HCT116 (cell line): ENCODE data around the gene ECI2. TPM values are rescaled to one million over a fixed set of nuclear protein-coding genes. Genes with fewer than 3 reads are reported as not detected.

Experiments used
- ATAC-seq: fragments of 200-7000 bp; cut with Tn5 transposase; 2 replicates; pipeline ENCODE4 v1.9.1; 2020; ENCODE audit warnings: mild to moderate bottlenecking, moderate library complexity
- BruUV-seq: library from RNA; stranded (reverse); fragments of 400-500 nt; replicated peaks from 2 replicates; lab custom pipeline; 2021; lab: Mats Ljungman, UMichigan
- CTCF ChIA-PET: fragments of 300-600 bp; sonication (Branson Sonifier 250); formaldehyde crosslinking; loops from one replicate; lab custom pipeline; 2021; ENCODE audit warnings: antibody characterized with exemption; lab: Charles Lee
- POLR2A ChIA-PET: fragments of 300-600, 350-600 bp; sonication (Branson Sonifier 250); formaldehyde crosslinking; loops from one replicate; lab custom pipeline; 2021; ENCODE audit warnings: antibody characterized with exemption; lab: Charles Lee
- RAD21 ChIA-PET, 2 experiments: fragments of 300-600 bp; sonication (Branson Sonifier 250); formaldehyde crosslinking; loops; one replicate each; lab custom pipeline; 2023; ENCODE audit warnings: low total read pairs in 2 of 2; ENCODE audit not compliant: uncharacterized antibody in 2 of 2, unreplicated experiment in 2 of 2, low non-redundant PET in 1 of 2; lab: Charles Lee
- DNase-seq: peaks from one replicate; pipeline ENCODE4 v3.0.0-alpha.2; 2010; ENCODE audit warnings: low read depth, low spot score
- H2AFZ ChIP-seq: fragments of 200-600 bp; shearing (Covaris generic), sonication (generic); 2 replicates; pipeline ENCODE4 v1.6.1; 2017; ENCODE audit warnings: low read depth, mixed run types, mixed read lengths, antibody characterized with exemption, low read length; ENCODE audit not compliant: poor library complexity, severe bottlenecking
- H3K27ac ChIP-seq: 2 replicates; pipeline ENCODE4 v1.5.1; 2012; ENCODE audit warnings: low read depth, low read length
- H3K27me3 ChIP-seq: fragments of 200-600 bp; sonication (generic); 2 replicates; pipeline ENCODE4 v1.6.1; 2016; ENCODE audit warnings: mixed run types, low read length, mixed read lengths; ENCODE audit not compliant: insufficient read depth
- H3K36me3 ChIP-seq, 2 experiments: fragments of 200-500 bp in 1 of 2; fragments of 200-600 bp in 1 of 2; sonication (Bioruptor generic) in 1 of 2; sonication (generic) in 1 of 2; 2 replicates each; pipeline versions ENCODE4 v1.5.1 to v1.6.1; 2014 to 2016; ENCODE audit warnings: low read length in 2 of 2, inconsistent platforms in 1 of 2, mixed read lengths in 1 of 2, mixed run types in 1 of 2; ENCODE audit not compliant: insufficient read depth in 2 of 2, control insufficient read depth in 1 of 2
- H3K4me1 ChIP-seq, 2 experiments: fragments of 200-600 bp in 1 of 2; sonication (generic) in 1 of 2; 2 replicates each; pipeline versions ENCODE4 v1.5.1 to v1.6.1; 2012 to 2017; ENCODE audit warnings: low read length in 2 of 2, inconsistent platforms in 1 of 2, mild to moderate bottlenecking in 1 of 2, mixed read lengths in 1 of 2, mixed run types in 1 of 2, moderate library complexity in 1 of 2; ENCODE audit not compliant: insufficient read depth in 2 of 2, control insufficient read depth in 1 of 2
- H3K4me2 ChIP-seq: fragments of 200-600 bp; sonication (generic); 2 replicates; pipeline ENCODE4 v1.6.1; 2017; ENCODE audit warnings: mixed run types, low read length, mixed read lengths
- H3K4me3 ChIP-seq, 2 experiments: fragments of 200-600 bp in 1 of 2; sonication (generic) in 1 of 2; replicated peaks in 1 of 2; 2 replicates each; pipeline ENCODE4 v1.5.1; 2011 to 2016; ENCODE audit warnings: low read length in 2 of 2, control low read depth in 1 of 2, low read depth in 1 of 2, mild to moderate bottlenecking in 1 of 2, mixed read lengths in 1 of 2, mixed run types in 1 of 2
- H3K79me2 ChIP-seq: fragments of 200-600 bp; sonication (generic); 2 replicates; pipeline ENCODE4 v1.6.1; 2017; ENCODE audit warnings: mild to moderate bottlenecking, mixed run types, low read length, moderate library complexity, mixed read lengths; ENCODE audit not compliant: insufficient read depth
- H3K9ac ChIP-seq: fragments of 200-600 bp; sonication (generic); 2 replicates; pipeline ENCODE4 v1.6.1; 2016; ENCODE audit warnings: low read length, mixed read lengths
- H3K9me2 ChIP-seq: fragments of 200-600 bp; sonication (generic), shearing (Covaris generic); 2 replicates; pipeline ENCODE4 v1.6.1; 2017; ENCODE audit warnings: mixed run types, mild to moderate bottlenecking, moderate library complexity; ENCODE audit not compliant: insufficient read depth
- H3K9me3 ChIP-seq, 2 experiments: fragments of 200-500 bp in 1 of 2; fragments of 200-600 bp in 1 of 2; sonication (Bioruptor generic) in 1 of 2; sonication (generic) in 1 of 2; 2 replicates each; pipeline ENCODE4 v1.6.1; 2014 to 2017; ENCODE audit warnings: low read length in 2 of 2, mixed read lengths in 2 of 2, inconsistent platforms in 1 of 2, low read depth in 1 of 2, mild to moderate bottlenecking in 1 of 2, mixed run types in 1 of 2, moderate library complexity in 1 of 2; ENCODE audit not compliant: control insufficient read depth in 1 of 2, insufficient read depth in 1 of 2
- H4K20me1 ChIP-seq: fragments of 200-600 bp; sonication (generic), shearing (Covaris generic); 2 replicates; pipeline ENCODE4 v1.6.1; 2017; ENCODE audit warnings: mixed run types, mild to moderate bottlenecking, moderate library complexity; ENCODE audit not compliant: insufficient read depth
- CEBPB ChIP-seq: IDR thresholded peaks from 2 replicates; pipeline ENCODE4 v1.6.1; 2012; ENCODE audit warnings: low read depth
- EZH2 ChIP-seq: fragments of 200-600 bp; sonication (generic); IDR thresholded peaks from 2 replicates; pipeline ENCODE4 v1.6.1; 2017; ENCODE audit warnings: antibody characterized with exemption, mixed run types
- EZH2phosphoT487 ChIP-seq: fragments of 200-600 bp; IDR thresholded peaks from 2 replicates; pipeline ENCODE4 v1.6.1; 2018; ENCODE audit warnings: antibody characterized with exemption, borderline replicate concordance
- JUND ChIP-seq: IDR thresholded peaks from 2 replicates; pipeline ENCODE4 v1.6.1; 2012
- POLR2AphosphoS5 ChIP-seq: IDR thresholded peaks from 2 replicates; pipeline ENCODE4 v1.6.1; 2011; ENCODE audit warnings: mild to moderate bottlenecking, low read depth, low read length, moderate library complexity
- SIN3A ChIP-seq: IDR thresholded peaks from 2 replicates; pipeline ENCODE4 v1.6.1; 2012; ENCODE audit warnings: low read depth
- SRF ChIP-seq: IDR thresholded peaks from 2 replicates; pipeline ENCODE4 v1.6.1; 2012; ENCODE audit warnings: low read depth
- TCF7L2 ChIP-seq: IDR thresholded peaks from 2 replicates; pipeline ENCODE4 v1.7.0; 2011; ENCODE audit warnings: borderline replicate concordance, inconsistent platforms; ENCODE audit not compliant: insufficient read depth, insufficient read length; ENCODE audit errors: extremely low read depth
- YY1 ChIP-seq: IDR thresholded peaks from 2 replicates; pipeline ENCODE4 v1.6.1; 2011; ENCODE audit warnings: low read length, low read depth, moderate library complexity, mild to moderate bottlenecking; ENCODE audit not compliant: insufficient replicate concordance; ENCODE audit errors: extremely low read depth
- ZFX ChIP-seq: fragments of 450-650 bp; IDR thresholded peaks from 2 replicates; pipeline ENCODE4 v1.6.1; 2017
- intact Hi-C: fragments of 100-400 bp; cut with micrococcal nuclease; formaldehyde crosslinking; loops from 2 replicates; pipeline ENCODE4 v1.10.0; 2022
- total RNA-seq: library from RNA; stranded (reverse); gene quantifications from one replicate; pipeline ENCODE4 v1.2.1, GENCODE V29; 2021; ENCODE audit not compliant: unreplicated experiment
- TF ChIP-seq, protein P1 (sequence below): IDR thresholded peaks from 2 replicates; pipeline ENCODE4 v1.6.1; 2012
- TF ChIP-seq, protein P2 (sequence below): IDR thresholded peaks from 2 replicates; pipeline ENCODE4 v1.6.1; 2012

ECI2 gene
- total RNA-seq, 1 experiment from 2014 or later: 56.8 TPM

DNA sequence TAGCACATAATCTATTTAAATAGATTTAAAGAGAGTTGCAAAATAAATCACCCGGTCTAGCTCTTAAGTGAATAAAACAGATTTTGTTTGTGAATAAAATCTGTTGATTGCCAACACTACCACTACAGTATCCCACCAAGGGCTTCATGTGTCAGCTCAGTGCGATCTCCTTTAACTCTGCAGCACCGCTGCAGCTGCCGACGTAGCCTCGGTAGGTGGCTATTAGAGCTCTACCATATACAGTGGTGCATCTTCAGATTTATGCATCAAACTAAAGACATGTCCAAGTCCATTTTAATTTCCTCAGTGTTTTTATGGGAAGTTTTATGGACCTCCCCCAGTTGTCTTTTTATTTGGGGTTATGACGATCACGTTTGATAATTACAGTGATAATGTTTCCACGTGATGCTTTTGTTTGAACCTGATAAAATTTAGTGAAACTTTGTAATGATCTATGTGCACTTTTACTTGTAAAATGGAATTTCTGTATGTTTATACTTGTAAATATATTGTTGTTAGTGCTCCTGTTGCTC lies 26.7 kb downstream of the ECI2 start:
- no TSS peak for BruUV-seq
- TF ChIP-seq, protein P1, sequence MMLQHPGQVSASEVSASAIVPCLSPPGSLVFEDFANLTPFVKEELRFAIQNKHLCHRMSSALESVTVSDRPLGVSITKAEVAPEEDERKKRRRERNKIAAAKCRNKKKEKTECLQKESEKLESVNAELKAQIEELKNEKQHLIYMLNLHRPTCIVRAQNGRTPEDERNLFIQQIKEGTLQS: no peak
- TF ChIP-seq CEBPB (no peak), ZFX (no peak), SIN3A (no peak), JUND (no peak), SRF (no peak), YY1 (no peak), EZH2 (no peak), TCF7L2 (no peak), POLR2AphosphoS5 (no peak), EZH2phosphoT487 (no peak)
- TF ChIP-seq, protein P2, sequence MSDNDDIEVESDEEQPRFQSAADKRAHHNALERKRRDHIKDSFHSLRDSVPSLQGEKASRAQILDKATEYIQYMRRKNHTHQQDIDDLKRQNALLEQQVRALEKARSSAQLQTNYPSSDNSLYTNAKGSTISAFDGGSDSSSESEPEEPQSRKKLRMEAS: no peak
- TF ChIP-seq, all 23 proteins: peak for 0
- DNase-seq (no peak), ATAC-seq (no peak)
- H3K4me3 ChIP-seq: no peak overlapping the region
- no peaks in the 10 kb centered on the region for H3K79me2 ChIP-seq
- intact Hi-C loops: no loop called here
- H3K4me2 ChIP-seq: no peak overlapping the region
- H3K9me3 ChIP-seq: no peaks in the 10 kb centered on the region; a peak in 1 of 4 replicates
- ChIA-PET RAD21 (no interaction called here), POLR2A (no interaction called here), CTCF (no interaction called here)
- H4K20me1 ChIP-seq: no peaks in the 10 kb centered on the region
- H3K9ac ChIP-seq: no peak overlapping the region
- no peak overlapping the region for H2AFZ ChIP-seq
- H3K9me2 ChIP-seq: no peaks in the 10 kb centered on the region
- no peaks in the 10 kb centered on the region for H3K36me3 ChIP-seq
- no peak overlapping the region for H3K27ac ChIP-seq
- H3K4me1 ChIP-seq: peaks cover 2 to 7% of the 10 kb centered on the region in 2 experiments; a peak in 3 of 4 replicates
- H3K27me3 ChIP-seq: no peaks in the 10 kb centered on the region
